ENCODE results near the gene HGD.

GRCh38 chr3:120652896-120653545 lies 29.0 kb downstream of the HGD start:
- TF ChIP-seq SIN3A (IDR thresholded peaks at IDR 0.05; ENCODE audit: borderline replicate concordance, low read depth, low read length) (no peak), BRCA1 (CRISPR knock-in tag; IDR thresholded peaks at IDR 0.05) (no peak), ZNF232 (CRISPR knock-in tag; IDR thresholded peaks at IDR 0.05; ENCODE audit: borderline replicate concordance) (no peak), CTCF (CRISPR knock-in tag; IDR thresholded peaks at IDR 0.05) (no peak)

All from HepG2 (cell line).